Caco-2 (cell line): ENCODE data around the gene AUTS2. TPM values are rescaled to one million over a fixed set of nuclear protein-coding genes. Genes with fewer than 3 reads are reported as not detected.

Experiments used
- BruUV-seq: library from RNA; stranded (reverse); fragments of 400-500 nt; replicated peaks from 2 replicates; lab custom pipeline; 2021; lab: Mats Ljungman, UMichigan
- CTCF ChIA-PET: fragments of 300-600 bp; sonication (Branson Sonifier 250); formaldehyde crosslinking; loops from one replicate; lab custom pipeline; 2022; ENCODE audit warnings: antibody characterized with exemption; lab: Charles Lee
- POLR2A ChIA-PET: fragments of 300-600 bp; sonication (Branson Sonifier 250); formaldehyde crosslinking; loops from one replicate; lab custom pipeline; 2022; ENCODE audit warnings: antibody characterized with exemption; lab: Charles Lee
- DNase-seq, 2 experiments: peaks; one replicate each; pipeline versions ENCODE4 v3.0.0 to v3.0.0-alpha.2; 2020 to 2022
- H3K27me3 ChIP-seq: replicated peaks from 2 replicates; pipeline ENCODE4 v1.6.0; 2011; ENCODE audit warnings: low read length; ENCODE audit not compliant: control insufficient read depth, insufficient read depth
- H3K36me3 ChIP-seq: 2 replicates; pipeline ENCODE4 v1.5.1; 2011; ENCODE audit warnings: low read length; ENCODE audit not compliant: control insufficient read depth, insufficient read depth
- H3K4me1 ChIP-seq: fragments of 250-450 bp; sonication (Bioruptor Pico); 2 replicates; pipeline ENCODE4 v1.5.1; 2020; ENCODE audit warnings: mild to moderate bottlenecking
- H3K4me3 ChIP-seq: 2 replicates; pipeline ENCODE4 v1.5.1; 2011; ENCODE audit warnings: low read depth, mild to moderate bottlenecking, control low read depth, low read length
- H3K9me3 ChIP-seq: fragments of 250-450 bp; sonication (Bioruptor Pico); 2 replicates; pipeline ENCODE4 v1.5.1; 2020; ENCODE audit warnings: mild to moderate bottlenecking, moderate library complexity
- H3K27ac Mint-ChIP-seq: one replicate; pipeline ENCODE4 v1.8.0; 2022; ENCODE audit warnings: mixed read lengths; ENCODE audit not compliant: unreplicated experiment
- H3K27me3 Mint-ChIP-seq: one replicate; pipeline ENCODE4 v1.8.0; 2022; ENCODE audit warnings: mixed read lengths; ENCODE audit not compliant: insufficient read depth, unreplicated experiment
- H3K36me3 Mint-ChIP-seq: one replicate; pipeline ENCODE4 v1.8.0; 2022; ENCODE audit warnings: mild to moderate bottlenecking, mixed read lengths; ENCODE audit not compliant: insufficient read depth, unreplicated experiment
- H3K4me1 Mint-ChIP-seq: one replicate; pipeline ENCODE4 v1.8.0; 2022; ENCODE audit warnings: low read depth, mixed read lengths; ENCODE audit not compliant: unreplicated experiment
- H3K4me3 Mint-ChIP-seq: one replicate; pipeline ENCODE4 v1.8.0; 2022; ENCODE audit warnings: mild to moderate bottlenecking, moderate library complexity, mixed read lengths; ENCODE audit not compliant: unreplicated experiment
- H3K9me3 Mint-ChIP-seq: one replicate; pipeline ENCODE4 v1.8.0; 2022; ENCODE audit warnings: mixed read lengths; ENCODE audit not compliant: unreplicated experiment
- CTCF ChIP-seq, 2 experiments: fragments of 200-600 bp in 1 of 2; IDR thresholded peaks; 1 replicate in 1 of 2; 2 replicates in 1 of 2; pipeline versions ENCODE4 v1.5.1 to v1.8.0; 2011 to 2022; ENCODE audit warnings: antibody characterized with exemption in 1 of 2, control low read depth in 1 of 2, inconsistent platforms in 1 of 2, low read depth in 1 of 2, low read length in 1 of 2, mild to moderate bottlenecking in 1 of 2, moderate library complexity in 1 of 2; ENCODE audit not compliant: insufficient read depth in 1 of 2, severe bottlenecking in 1 of 2, unreplicated experiment in 1 of 2
- intact Hi-C: fragments of 100-400 bp; cut with micrococcal nuclease; formaldehyde crosslinking; loops from one replicate; pipeline ENCODE4 v1.10.0; 2022; ENCODE audit not compliant: unreplicated experiment
- total RNA-seq: library from RNA; stranded (reverse); gene quantifications from 2 replicates; pipeline ENCODE4 v1.2.3, GENCODE V29; 2022

AUTS2 gene
- total RNA-seq, 1 experiment from 2014 or later = 37.1 TPM

GRCh38 chr7:69742237-69742636, 144.0 kb downstream of the AUTS2 start:
- H3K9me3 Mint-ChIP-seq = no peaks in the 10 kb centered on the region

GRCh38 chr7:69743436-69743835, 145.2 kb downstream of the AUTS2 start:
- H3K9me3 ChIP-seq = no peaks in the 10 kb centered on the region
- peaks cover 54% of the 10 kb centered on the region for H3K4me1 ChIP-seq
- no peak overlapping the region for H3K27ac Mint-ChIP-seq
- H3K36me3 ChIP-seq = no peaks in the 10 kb centered on the region
- ChIA-PET POLR2A (interaction anchor here (0.6 kb wide), 1 partner anchor 10 kb away, joined by 4 read pairs; no protein-coding TSS in a partner anchor), CTCF (no interaction called here)
- DNase-seq = no peak
- no TSS peak for BruUV-seq
- no peaks in the 10 kb centered on the region for H3K9me3 Mint-ChIP-seq
- H3K27me3 Mint-ChIP-seq = no peaks in the 10 kb centered on the region
- intact Hi-C loops = loop anchor here (2.0 kb wide), 2 partner anchors 13 to 37 kb away; no protein-coding TSS in a partner anchor
- no peaks in the 10 kb centered on the region for H3K27me3 ChIP-seq
- peaks cover 66% of the 10 kb centered on the region for H3K4me1 Mint-ChIP-seq
- H3K4me3 Mint-ChIP-seq = no peak overlapping the region
- no peak for TF ChIP-seq CTCF (IDR thresholded peaks at IDR 0.05; ENCODE audit: insufficient read depth in 1 of 2, low read depth in 1 of 2, low read length in 1 of 2, severe bottlenecking in 1 of 2, unreplicated experiment in 1 of 2)
- no peak overlapping the region for H3K4me3 ChIP-seq
- H3K36me3 Mint-ChIP-seq = no peaks in the 10 kb centered on the region

More at GRCh38 chr7:69742237-69742636, 144.0 kb downstream of the AUTS2 start:
- no peaks in the 10 kb centered on the region for H3K27me3 ChIP-seq
- no peak overlapping the region for H3K4me3 ChIP-seq
- H3K4me3 Mint-ChIP-seq = peak overlapping the region; percentile 37
- intact Hi-C loops = loop anchor here (1.0 to 2.0 kb wide), 3 partner anchors 10 to 39 kb away; no protein-coding TSS in a partner anchor
- no peaks in the 10 kb centered on the region for H3K36me3 Mint-ChIP-seq
- BruUV-seq = no TSS peak
- H3K27ac Mint-ChIP-seq = peak overlapping the region; percentile 29
- no peaks in the 10 kb centered on the region for H3K27me3 Mint-ChIP-seq
- TF ChIP-seq CTCF (IDR thresholded peaks at IDR 0.05; ENCODE audit: insufficient read depth in 1 of 2, low read depth in 1 of 2, low read length in 1 of 2, severe bottlenecking in 1 of 2, unreplicated experiment in 1 of 2) = no peak
- ChIA-PET POLR2A (no interaction called here), CTCF (no interaction called here)
- no peaks in the 10 kb centered on the region for H3K36me3 ChIP-seq
- peaks cover 59% of the 10 kb centered on the region for H3K4me1 Mint-ChIP-seq
- peaks cover 49% of the 10 kb centered on the region for H3K4me1 ChIP-seq
- H3K9me3 ChIP-seq = no peaks in the 10 kb centered on the region
- DNase-seq = peak in 1 of 2 experiments; percentile 42

GRCh38 chr7:69744026-69744425, 145.8 kb downstream of the AUTS2 start:
- Histone ChIP-seq H3K4me1 (peaks cover 59% of the 10 kb centered on the region), H3K4me3 (no peak overlapping the region), H3K27me3 (no peaks in the 10 kb centered on the region), H3K36me3 (no peaks in the 10 kb centered on the region), H3K9me3 (no peaks in the 10 kb centered on the region)
- H3K36me3 Mint-ChIP-seq = no peaks in the 10 kb centered on the region
- H3K27ac Mint-ChIP-seq = no peak overlapping the region
- ChIA-PET CTCF (no interaction called here), POLR2A (interaction anchor here (0.6 kb wide), 1 partner anchor 10 kb away, joined by 4 read pairs; no protein-coding TSS in a partner anchor)
- H3K9me3 Mint-ChIP-seq = no peaks in the 10 kb centered on the region
- intact Hi-C loops = no loop called here
- no peak for DNase-seq
- H3K4me1 Mint-ChIP-seq = peaks cover 66% of the 10 kb centered on the region
- H3K27me3 Mint-ChIP-seq = no peaks in the 10 kb centered on the region
- no TSS peak for BruUV-seq
- no peak for TF ChIP-seq CTCF (IDR thresholded peaks at IDR 0.05; ENCODE audit: insufficient read depth in 1 of 2, low read depth in 1 of 2, low read length in 1 of 2, severe bottlenecking in 1 of 2, unreplicated experiment in 1 of 2)
- no peak overlapping the region for H3K4me3 Mint-ChIP-seq
